HG03025 (cell line): Measurements from ENCODE around the gene OR51E2.
"Not testable (repeated sequence)": the region's sequence is repeated elsewhere in the genome, so short reads cannot be mapped to it uniquely, and the experiment has no call there.

Experiments used
- ATAC-seq: cut with Tn5 transposase; IDR thresholded peaks from one replicate; pipeline ENCODE4 v1.9.1; 2021; ENCODE audit warnings: mild to moderate bottlenecking, moderate library complexity; ENCODE audit not compliant: unreplicated experiment, low FRiP score

OR51E2 gene, protein sequence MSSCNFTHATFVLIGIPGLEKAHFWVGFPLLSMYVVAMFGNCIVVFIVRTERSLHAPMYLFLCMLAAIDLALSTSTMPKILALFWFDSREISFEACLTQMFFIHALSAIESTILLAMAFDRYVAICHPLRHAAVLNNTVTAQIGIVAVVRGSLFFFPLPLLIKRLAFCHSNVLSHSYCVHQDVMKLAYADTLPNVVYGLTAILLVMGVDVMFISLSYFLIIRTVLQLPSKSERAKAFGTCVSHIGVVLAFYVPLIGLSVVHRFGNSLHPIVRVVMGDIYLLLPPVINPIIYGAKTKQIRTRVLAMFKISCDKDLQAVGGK

DNA sequence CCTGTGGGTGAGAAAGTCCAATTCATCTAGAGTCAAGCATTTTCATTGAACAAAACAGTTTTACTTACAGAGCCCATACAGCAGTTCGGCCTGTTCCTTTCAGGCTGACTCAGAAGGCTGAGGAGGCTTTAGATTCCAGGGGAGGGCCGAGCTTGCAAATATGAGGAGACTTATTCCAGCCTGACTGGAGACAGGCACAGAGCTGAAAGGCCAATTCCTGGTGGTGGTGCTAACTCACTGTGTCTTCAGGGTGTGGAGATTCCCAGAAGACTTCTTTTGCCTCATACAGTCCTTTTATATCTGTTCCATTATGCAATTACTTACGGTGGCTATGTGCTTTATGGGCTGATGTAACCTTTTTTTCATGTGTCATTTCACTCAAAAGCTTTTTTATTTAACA, at the start of gene OR51E2:
TSS of gene OR51E2 (minus strand) at position 269 of the 400 bp plus-strand sequence. CDS start 15,142 bp downstream, outside the sequence.
- no peak for ATAC-seq

- no peak for ATAC-seq
Measured at GRCh38 chr11:4740735-4741134, 43.1 kb upstream of the OR51E2 start.

- ATAC-seq: no peak
Measured at GRCh38 chr11:4727171-4727570, 29.5 kb upstream of the OR51E2 start.

DNA sequence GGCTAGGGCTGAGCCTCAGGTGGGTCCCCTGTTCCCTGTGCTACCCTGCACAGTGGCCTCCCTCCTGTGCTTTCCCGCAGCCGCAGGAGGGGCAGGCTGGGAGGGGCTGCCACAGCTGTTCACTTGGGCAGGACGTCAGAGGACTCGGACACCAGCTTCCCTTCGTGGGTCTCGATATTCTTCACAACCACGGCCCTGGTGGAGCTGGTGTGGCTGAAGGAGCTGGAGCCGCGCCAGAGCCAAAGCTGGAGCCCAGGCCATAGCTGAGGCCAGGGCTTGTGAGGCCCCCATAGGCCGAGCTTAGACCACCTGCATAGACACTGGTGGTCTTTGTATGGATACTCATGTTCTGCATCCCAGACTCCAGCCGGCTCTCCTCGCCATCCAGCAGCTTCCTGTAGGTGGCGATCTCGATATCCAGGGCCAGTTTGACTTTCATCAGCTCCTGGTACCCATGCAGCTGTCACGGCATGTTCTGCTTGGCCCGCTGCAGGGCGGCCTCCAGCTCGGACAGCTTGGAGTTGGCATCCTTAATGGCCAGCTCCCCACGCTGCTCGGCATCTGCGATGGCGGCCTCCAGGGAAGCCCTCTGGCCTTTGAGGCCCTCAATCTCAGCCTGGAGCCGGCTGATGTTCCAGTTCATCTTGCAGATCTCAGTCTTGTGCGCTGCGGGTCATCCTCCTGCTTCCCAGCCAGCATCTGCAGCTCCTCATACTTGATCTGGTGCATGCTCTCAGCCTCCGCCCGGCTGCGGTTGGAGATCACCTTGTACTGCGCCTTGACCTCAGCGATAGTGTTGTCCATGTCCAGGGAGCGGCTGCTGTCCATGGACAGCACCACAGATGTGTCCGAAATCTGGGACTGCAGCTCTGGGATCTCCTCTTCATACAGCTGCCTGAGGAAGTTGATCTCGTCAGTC, 25.2 kb upstream of the OR51E2 start:
- ATAC-seq: not testable (repeated sequence)

GRCh38 chr11:4714300-4714699, 16.6 kb upstream of the OR51E2 start:
- no peak for ATAC-seq

GRCh38 chr11:4713241-4713640, 15.6 kb upstream of the OR51E2 start:
- ATAC-seq: no peak

DNA sequence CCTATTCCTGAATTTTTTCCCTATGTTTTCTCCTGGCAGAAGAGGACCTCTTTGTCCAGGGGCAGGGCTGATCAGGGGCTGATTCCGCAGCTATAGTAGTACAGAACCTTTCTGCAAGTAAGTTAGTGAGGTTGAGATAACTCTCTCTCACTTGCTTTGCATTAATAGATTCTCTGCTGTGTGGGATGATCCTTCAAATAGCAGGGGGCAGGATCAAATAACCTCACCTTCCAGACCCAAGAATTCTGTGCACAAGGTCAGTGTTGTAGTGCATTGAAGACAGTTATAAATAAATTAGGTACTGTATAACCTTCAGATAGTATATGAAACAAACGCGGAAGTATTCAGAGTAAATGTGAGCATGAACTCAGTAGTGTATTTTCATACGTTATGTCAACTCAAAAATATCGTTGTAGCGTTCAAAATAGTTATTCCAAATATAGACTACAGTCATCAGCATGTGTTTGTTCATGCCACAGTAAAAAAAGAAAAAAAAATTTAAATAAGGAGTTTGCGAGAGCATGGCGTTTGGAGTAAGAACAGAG, 7.2 kb upstream of the OR51E2 start:
- ATAC-seq: no peak

DNA sequence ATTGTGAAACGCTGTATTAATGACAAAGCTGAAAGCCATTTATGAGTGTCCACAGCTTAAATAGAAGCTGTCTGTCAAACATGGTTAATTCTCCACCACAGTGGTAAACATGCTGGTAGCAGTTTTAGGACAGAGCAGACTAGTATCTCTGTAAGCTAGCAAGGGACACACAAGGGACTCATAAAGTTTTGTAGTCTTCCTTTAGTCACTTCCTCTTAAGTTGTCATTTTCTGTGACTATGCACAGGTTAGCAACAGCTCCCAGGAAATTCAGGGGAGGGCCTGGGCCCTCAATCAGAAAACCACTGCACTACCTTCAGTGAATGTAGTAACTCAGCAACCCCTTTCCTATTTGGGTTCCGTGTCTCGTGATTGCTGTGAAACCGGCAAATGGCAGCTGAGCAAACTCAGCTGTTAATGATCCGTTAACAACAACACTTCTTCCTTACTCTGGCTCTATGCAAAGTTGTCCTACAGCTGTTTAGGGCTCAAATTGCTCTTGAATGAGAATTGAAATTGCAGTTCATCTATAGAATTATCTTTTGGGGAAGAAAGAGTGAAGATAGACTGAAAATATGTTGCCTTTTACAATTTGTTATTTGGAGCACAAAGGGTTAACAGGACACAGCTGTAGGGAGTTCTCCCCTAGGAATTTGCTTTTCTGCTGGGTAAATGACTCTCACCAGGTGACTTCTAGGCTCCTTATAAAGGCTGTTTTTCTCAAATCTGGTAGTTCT, 6.6 kb upstream of the OR51E2 start, which contains the start of gene MMP26:
TSS of gene MMP26 (plus strand) at position 731 of the 736 bp plus-strand sequence.
- peak; percentile 73 for ATAC-seq

- ATAC-seq: no peak
Measured at GRCh38 chr11:4700436-4700820, 2.8 kb upstream of the OR51E2 start.

- ATAC-seq: peak; percentile 81
Measured at GRCh38 chr11:4699697-4700435, 2.2 kb upstream of the OR51E2 start.

DNA sequence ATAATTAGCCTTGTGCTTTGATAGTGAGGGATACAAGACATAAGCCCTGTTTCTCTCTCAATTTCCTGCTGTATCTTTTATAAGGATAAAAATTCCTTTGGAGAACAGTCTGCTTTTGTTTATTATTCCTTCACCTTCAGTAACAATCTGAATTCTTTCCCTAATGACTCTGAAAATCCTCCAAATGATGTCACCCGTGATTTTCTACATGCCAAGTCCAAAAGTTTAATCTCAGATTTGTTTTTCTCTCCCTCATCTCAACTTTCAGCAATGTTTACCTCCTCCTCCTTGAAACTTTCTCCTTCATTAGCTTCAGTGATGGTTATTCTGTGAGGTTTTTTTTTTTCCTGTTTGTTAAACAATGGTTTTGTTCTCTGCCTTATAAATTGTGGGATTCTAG, 2.2 kb downstream of the OR51E2 start:
- no peak for ATAC-seq

DNA sequence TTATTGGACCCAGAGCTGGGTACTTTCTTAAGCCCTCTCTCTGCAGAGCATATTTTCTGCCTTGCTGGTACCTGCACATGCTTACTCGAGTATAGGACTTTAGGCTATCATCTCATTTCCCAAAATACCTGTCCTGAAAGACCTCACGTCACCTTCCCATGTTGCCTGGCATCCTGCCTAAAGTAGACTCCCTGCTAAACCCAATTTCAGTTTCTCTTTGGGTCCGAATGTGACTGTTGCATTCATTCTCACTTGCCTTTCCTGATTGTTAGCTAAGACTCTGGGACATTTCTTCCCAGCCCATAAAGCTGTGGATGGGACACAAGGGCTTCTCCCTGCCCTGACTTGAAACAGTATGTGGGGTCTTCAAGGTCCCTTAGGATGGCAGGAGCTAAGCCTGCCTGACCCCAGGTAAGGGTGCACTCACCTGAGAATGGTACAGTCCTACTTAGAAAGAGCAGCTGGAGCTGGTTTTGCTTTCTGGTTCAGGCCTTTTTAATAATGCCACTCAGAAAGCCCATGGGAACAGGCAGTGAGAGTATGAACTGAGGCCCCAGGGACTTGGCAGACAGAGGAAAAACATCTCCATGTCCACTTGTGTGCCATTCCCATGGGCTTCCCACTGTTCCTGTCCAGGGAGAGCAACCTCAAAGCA, 12.9 kb downstream of the OR51E2 start:
- no peak for ATAC-seq

GRCh38 chr11:4682623-4683419, 14.8 kb downstream of the OR51E2 start:
- ATAC-seq: no peak

DNA sequence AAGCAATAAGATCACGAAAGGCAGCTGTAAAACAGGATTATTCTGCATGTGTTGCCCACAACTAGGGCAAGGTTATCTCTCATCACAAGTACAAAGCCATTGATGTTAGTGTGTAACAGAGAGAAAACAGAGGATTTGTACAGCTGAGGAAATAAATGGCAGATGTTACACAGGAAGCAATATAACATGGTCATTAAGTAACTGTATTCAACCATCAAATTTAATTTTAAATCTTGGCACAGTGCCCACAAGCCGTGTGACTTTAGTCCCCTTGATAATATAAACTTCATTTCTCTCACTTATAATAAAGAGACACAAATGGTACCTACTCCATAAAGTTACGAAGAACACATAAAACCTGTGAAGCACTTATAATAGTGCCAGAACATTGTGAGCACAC, 17.3 kb downstream of the OR51E2 start:
- ATAC-seq: no peak

DNA sequence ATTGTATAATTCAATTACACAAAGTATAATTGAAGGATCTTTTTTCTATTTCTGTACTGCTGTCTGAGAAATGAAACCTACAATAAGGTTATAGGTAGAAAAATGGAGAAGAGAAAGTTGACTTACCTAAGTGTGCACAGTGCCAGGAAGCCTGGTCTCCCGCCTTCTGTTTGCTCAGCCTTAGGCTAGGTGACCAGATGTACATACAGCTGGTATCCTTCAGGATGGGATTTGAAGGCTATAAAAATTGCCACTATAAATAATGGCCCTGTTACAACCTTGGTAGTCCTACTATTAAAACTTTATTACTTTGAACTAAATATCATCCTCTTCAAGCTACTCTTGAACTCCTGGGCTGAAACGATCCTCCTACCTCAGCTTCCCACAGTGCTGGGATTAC, 19.7 kb downstream of the OR51E2 start:
- ATAC-seq: no peak

GRCh38 chr11:4673781-4674180, 23.9 kb downstream of the OR51E2 start:
- no peak for ATAC-seq

DNA sequence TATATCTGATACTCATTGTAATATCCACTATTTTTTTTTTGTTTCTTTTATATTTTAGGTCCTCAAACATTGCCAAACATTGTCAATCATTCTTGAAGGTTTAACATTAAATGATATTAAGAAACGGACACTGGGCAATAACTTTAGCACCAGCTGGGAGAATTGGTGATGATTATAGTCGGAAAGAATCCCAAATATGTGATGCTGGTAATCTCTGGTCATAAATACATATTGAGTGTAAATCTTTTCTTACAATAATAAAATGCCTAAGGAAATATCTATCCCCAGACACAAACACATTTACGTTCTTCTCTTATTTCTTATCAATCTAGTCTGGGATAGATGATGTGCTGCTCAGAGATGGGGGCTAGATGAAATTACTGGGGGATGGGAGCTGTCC, 25.2 kb downstream of the OR51E2 start:
- ATAC-seq: no peak

- no peak for ATAC-seq
Measured at GRCh38 chr11:4671741-4672140, 25.9 kb downstream of the OR51E2 start.

DNA sequence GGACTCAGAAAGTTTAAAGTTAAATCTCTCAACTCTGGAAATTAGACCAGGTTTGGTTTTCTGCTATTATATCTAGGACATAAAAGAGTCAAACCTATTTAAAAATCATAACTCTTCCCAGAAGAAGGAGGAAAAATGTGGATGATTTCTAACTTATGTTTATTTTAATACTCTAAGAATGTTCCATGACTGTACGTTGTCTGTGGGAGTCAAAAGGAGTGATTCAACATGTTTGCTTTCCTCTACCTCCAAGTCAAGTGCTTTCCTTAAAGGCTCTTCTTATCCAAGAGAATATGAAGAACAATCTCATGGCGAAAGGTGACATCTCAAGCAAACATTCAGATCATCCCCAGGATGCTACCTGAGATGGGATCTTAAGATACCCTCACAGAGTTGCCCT, 32.2 kb downstream of the OR51E2 start:
- no peak for ATAC-seq
